Naive thymus-derived CD4-positive, alpha-beta T cell (primary cell): Measurements from ENCODE around the gene PRR5L. TPM values are rescaled to one million over a fixed set of nuclear protein-coding genes. Genes with fewer than 3 reads are reported as not detected.

Source experiments
- ATAC-seq: fragments of 150-1000 bp; cut with Tn5 transposase; 2 replicates; pipeline ENCODE4 v1.10.0; 2021; ENCODE audit warnings: mild to moderate bottlenecking, moderate library complexity
- CTCF ChIA-PET: fragments of 350-600 bp; sonication (Branson Sonifier 250); formaldehyde crosslinking; loops from one replicate; lab custom pipeline; 2021; ENCODE audit warnings: antibody characterized with exemption; lab: Charles Lee
- POLR2A ChIA-PET: fragments of 350-600 bp; sonication (Branson Sonifier 250); formaldehyde crosslinking; loops from one replicate; lab custom pipeline; 2021; ENCODE audit warnings: antibody characterized with exemption, inconsistent platforms; lab: Charles Lee
- DNase-seq, 9 donors: peaks; one replicate each; pipeline versions ENCODE4 v3.0.0 to v3.0.0-alpha.2; 2020 to 2022; ENCODE audit warnings: mixed read lengths in 1 of 9
- H3K27ac ChIP-seq: one replicate; pipeline ENCODE4 v1.7.0; 2013; ENCODE audit warnings: mild to moderate bottlenecking, low read depth, low read length, moderate library complexity
- H3K27me3 ChIP-seq, 2 donors: one replicate each; pipeline ENCODE4 v1.7.0; 2013; ENCODE audit warnings: low read length in 2 of 2, mild to moderate bottlenecking in 2 of 2, moderate library complexity in 2 of 2; ENCODE audit not compliant: control insufficient read depth in 2 of 2, insufficient read depth in 2 of 2
- H3K36me3 ChIP-seq, 3 experiments: 1 replicate in 2 of 3; 2 replicates in 1 of 3; pipeline ENCODE4 v1.7.0; 2013; ENCODE audit warnings: low read length in 3 of 3, mild to moderate bottlenecking in 3 of 3, moderate library complexity in 1 of 3; ENCODE audit not compliant: insufficient read depth in 3 of 3, control insufficient read depth in 2 of 3
- H3K4me1 ChIP-seq, 2 donors: one replicate each; pipeline ENCODE4 v1.7.0; 2013; ENCODE audit warnings: low read length in 2 of 2, mild to moderate bottlenecking in 2 of 2, moderate library complexity in 1 of 2; ENCODE audit not compliant: control insufficient read depth in 2 of 2, insufficient read depth in 2 of 2
- H3K4me3 ChIP-seq: 2 replicates; pipeline ENCODE4 v1.7.0; 2013; ENCODE audit warnings: mild to moderate bottlenecking, low read length
- H3K9me3 ChIP-seq, 3 experiments: 1 replicate in 2 of 3; 2 replicates in 1 of 3; pipeline ENCODE4 v1.7.0; 2013; ENCODE audit warnings: low read length in 3 of 3; ENCODE audit not compliant: control insufficient read depth in 2 of 3
- H3K27ac Mint-ChIP-seq, 9 donors: one replicate each; pipeline ENCODE4 v1.8.0; 2020 to 2022; ENCODE audit warnings: mixed read lengths in 9 of 9, mild to moderate bottlenecking in 8 of 9, moderate library complexity in 5 of 9, inconsistent platforms in 2 of 9
- H3K27me3 Mint-ChIP-seq, 5 donors: one replicate each; pipeline ENCODE4 v1.8.0; 2021 to 2022; ENCODE audit warnings: mixed read lengths in 5 of 5, mild to moderate bottlenecking in 1 of 5
- H3K36me3 Mint-ChIP-seq, 5 donors: one replicate each; pipeline ENCODE4 v1.8.0; 2020 to 2022; ENCODE audit warnings: mixed read lengths in 5 of 5, mild to moderate bottlenecking in 3 of 5, inconsistent platforms in 1 of 5
- H3K4me1 Mint-ChIP-seq, 7 donors: one replicate each; pipeline ENCODE4 v1.8.0; 2020 to 2022; ENCODE audit warnings: mixed read lengths in 7 of 7, mild to moderate bottlenecking in 3 of 7, inconsistent platforms in 1 of 7
- H3K4me3 Mint-ChIP-seq, 10 donors: one replicate each; pipeline ENCODE4 v1.8.0; 2020 to 2022; ENCODE audit warnings: mild to moderate bottlenecking in 10 of 10, mixed read lengths in 10 of 10, moderate library complexity in 6 of 10, inconsistent platforms in 2 of 10
- H3K9me3 Mint-ChIP-seq, 11 donors: one replicate each; pipeline ENCODE4 v1.8.0; 2020 to 2022; ENCODE audit warnings: mixed read lengths in 11 of 11, mild to moderate bottlenecking in 4 of 11, inconsistent platforms in 1 of 11, moderate library complexity in 1 of 11
- intact Hi-C, 2 donors: fragments of 100-400 bp; cut with micrococcal nuclease; formaldehyde crosslinking; loops; one replicate each; pipeline ENCODE4 v1.15.1; 2023
- polyA plus RNA-seq, 2 donors: library from polyadenylated mRNA; unstranded; fragments of 300-500 nt; fragmentation: Illumina TruSeq; gene quantifications; one replicate each; pipeline ENCODE4 v1.2.3, GENCODE V29; 2021
- total RNA-seq, 6 experiments: library from RNA in 5 of 6; stranded (reverse) in 5 of 6; gene quantifications; 1 replicate in 5 of 6; 2 replicates in 1 of 6; pipeline ENCODE4 v1.2.3 and lab custom pipeline; 2021 to 2026

Gene PRR5L
- total and polyA plus RNA-seq, 7 experiments from 2014 or later: 0.10 to 47.6 (median 2.6) TPM

DNA sequence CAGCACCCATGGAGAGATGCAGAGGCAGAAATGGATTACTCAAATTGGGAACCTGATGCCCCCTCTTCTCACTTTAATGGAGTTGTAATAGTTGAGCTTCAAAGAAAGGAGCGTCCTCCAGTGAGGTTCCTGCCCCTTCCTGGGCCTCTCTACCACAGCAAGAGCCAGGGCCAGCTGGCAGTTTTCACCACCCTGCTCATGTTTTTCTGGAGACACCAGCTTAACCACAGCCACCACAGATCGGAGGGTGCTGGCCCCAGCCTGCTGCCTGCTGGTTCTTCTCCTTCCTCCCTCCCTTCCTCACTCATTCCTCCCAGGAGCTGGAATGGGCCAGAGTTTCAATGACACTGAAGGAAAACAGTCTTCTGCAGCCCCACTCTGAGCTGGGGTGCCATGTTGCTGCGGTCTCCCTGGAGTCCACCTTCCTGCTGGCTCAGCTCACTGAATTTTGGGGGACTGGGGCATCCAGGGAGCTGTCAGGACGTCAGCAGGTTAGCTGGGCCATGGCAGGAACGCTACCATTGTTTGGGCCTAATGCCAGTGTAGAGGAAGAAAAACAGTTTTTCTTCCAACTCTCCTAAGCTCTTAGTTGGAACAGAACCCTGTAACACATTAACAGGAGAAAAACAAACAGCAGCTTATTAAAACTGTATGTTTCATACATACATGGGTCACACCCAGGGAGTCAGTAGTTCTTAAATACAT is 156.3 kb downstream of the PRR5L start:
- peaks cover 0 to 14% (median 0%) of the 10 kb centered on the region in 3 experiments for H3K36me3 ChIP-seq
- Mint-ChIP-seq H3K27me3 (no peaks in the 10 kb centered on the region), H3K4me3 (peak overlapping the region in 7 of 10 donors; percentile 12 to 80 (median 24)), H3K27ac (peak overlapping the region in 5 of 9 donors; percentile 7 to 76 (median 32)), H3K4me1 (peaks cover 24 to 49% (median 42%) of the 10 kb centered on the region in 7 donors), H3K36me3 (peaks cover 0 to 22% (median 0%) of the 10 kb centered on the region in 5 donors), H3K9me3 (peaks cover 0 to 2% (median 0%) of the 10 kb centered on the region in 11 donors)
- ChIA-PET CTCF (no interaction called here), POLR2A (no interaction called here)
- intact Hi-C loops: loop anchor here in 1 of 2 donors (5.0 kb wide), 1 partner anchor 45 kb away; no protein-coding TSS in a partner anchor
- ATAC-seq: peak; percentile 30
- no peak for DNase-seq
- H3K27me3 ChIP-seq: no peaks in the 10 kb centered on the region
- H3K4me1 ChIP-seq: peaks cover 28 to 41% of the 10 kb centered on the region in 2 donors
- H3K4me3 ChIP-seq: no peak overlapping the region
- H3K9me3 ChIP-seq: no peaks in the 10 kb centered on the region
- no peak overlapping the region for H3K27ac ChIP-seq

DNA sequence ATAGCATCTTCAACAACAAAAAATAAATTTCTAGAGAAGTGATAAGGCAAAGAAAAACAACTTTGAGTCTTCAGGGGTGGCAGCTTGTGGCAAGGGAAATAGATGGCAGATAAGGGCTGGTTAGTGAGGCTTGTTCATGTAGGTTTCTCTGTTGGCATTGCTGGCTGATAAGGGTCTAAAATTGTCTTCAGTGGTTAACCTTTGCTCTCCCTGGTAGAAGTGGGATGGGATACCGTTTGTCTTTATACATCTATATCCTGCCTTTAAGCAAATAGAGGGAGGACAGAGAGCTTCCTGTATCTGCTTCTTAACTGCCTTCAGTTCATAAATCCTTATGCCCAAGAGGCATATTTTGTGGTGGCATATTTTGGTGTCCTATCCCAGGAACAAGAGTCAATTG is 156.9 kb downstream of the PRR5L start:
- Histone ChIP-seq H3K36me3 (peaks cover 0 to 9% (median 0%) of the 10 kb centered on the region in 3 experiments), H3K9me3 (no peaks in the 10 kb centered on the region), H3K4me1 (peaks cover 28 to 41% of the 10 kb centered on the region in 2 donors), H3K27ac (no peak overlapping the region), H3K27me3 (no peaks in the 10 kb centered on the region), H3K4me3 (no peak overlapping the region)
- H3K9me3 Mint-ChIP-seq: peaks cover 0 to 2% (median 0%) of the 10 kb centered on the region in 11 donors
- POLR2A ChIA-PET: no interaction called here
- peak overlapping the region in 5 of 10 donors; percentile 1 to 23 (median 4) for H3K4me3 Mint-ChIP-seq
- ATAC-seq (no peak), DNase-seq (no peak)
- intact Hi-C loops: loop anchor here in 1 of 2 donors (5.0 kb wide), 1 partner anchor 46 kb away; no protein-coding TSS in a partner anchor
- CTCF ChIA-PET: no interaction called here
- H3K36me3 Mint-ChIP-seq: peaks cover 0 to 22% (median 0%) of the 10 kb centered on the region in 5 donors
- peak overlapping the region in 7 of 9 donors; percentile 12 to 76 (median 39) for H3K27ac Mint-ChIP-seq
- H3K27me3 Mint-ChIP-seq: no peaks in the 10 kb centered on the region
- H3K4me1 Mint-ChIP-seq: peaks cover 24 to 49% (median 42%) of the 10 kb centered on the region in 7 donors

DNA sequence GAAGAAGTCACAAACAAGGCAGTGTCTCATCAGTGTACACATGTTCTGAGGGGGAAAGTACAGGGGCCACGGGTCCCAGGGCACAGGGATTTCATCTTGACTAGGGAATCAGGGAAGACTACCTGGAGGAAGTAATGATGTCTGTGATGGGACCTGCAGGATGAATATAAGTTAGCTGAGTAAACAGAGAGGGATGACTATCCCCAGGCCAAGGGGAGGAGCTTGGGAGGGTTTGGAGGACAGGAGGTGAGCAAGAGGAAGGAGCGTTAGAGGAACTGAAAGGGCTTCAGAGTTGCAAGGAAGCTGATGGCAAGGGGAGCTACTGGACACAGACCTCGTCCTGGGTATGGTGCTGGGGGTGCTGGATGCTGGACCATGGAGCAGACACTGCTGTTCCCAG is 157.6 kb downstream of the PRR5L start:
- peaks cover 0 to 9% (median 0%) of the 10 kb centered on the region in 3 experiments for H3K36me3 ChIP-seq
- peak overlapping the region in 3 of 9 donors; percentile 11 to 26 (median 16) for H3K27ac Mint-ChIP-seq

DNA sequence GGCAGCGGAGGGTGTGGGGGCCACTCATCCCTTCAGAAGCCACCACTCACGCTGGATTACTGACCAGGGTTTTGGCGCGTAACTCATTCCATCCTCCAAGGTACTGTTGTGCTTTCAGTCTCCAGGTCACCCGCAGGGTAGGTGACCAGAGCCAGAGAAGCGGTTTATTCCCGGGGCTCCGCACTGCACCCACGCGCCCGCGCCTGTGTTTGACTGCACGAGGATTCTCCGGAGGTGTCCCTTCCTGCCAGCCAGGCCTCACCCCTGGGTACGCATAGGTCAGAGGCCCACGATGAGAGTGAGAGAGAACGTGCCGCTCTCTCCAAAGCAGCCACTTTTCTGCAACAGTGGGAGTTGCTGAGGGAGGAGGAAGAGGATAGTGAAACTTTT is 158.5 kb downstream of the PRR5L start:
- ATAC-seq (no peak), DNase-seq (no peak)
- Mint-ChIP-seq H3K9me3 (peaks cover 0 to 2% (median 0%) of the 10 kb centered on the region in 11 donors), H3K36me3 (peaks cover 0 to 16% (median 0%) of the 10 kb centered on the region in 5 donors), H3K4me1 (peaks cover 22 to 48% (median 42%) of the 10 kb centered on the region in 7 donors), H3K27ac (no peak overlapping the region), H3K4me3 (no peak overlapping the region), H3K27me3 (no peaks in the 10 kb centered on the region)
- ChIA-PET CTCF (no interaction called here), POLR2A (no interaction called here)
- peaks cover 28 to 41% of the 10 kb centered on the region in 2 donors for H3K4me1 ChIP-seq
- intact Hi-C loops: loop anchor here in 1 of 2 donors (5.0 kb wide), 1 partner anchor 47 kb away; no protein-coding TSS in a partner anchor
- H3K4me3 ChIP-seq: no peak overlapping the region
- no peaks in the 10 kb centered on the region for H3K9me3 ChIP-seq
- H3K27me3 ChIP-seq: no peaks in the 10 kb centered on the region
- no peak overlapping the region for H3K27ac ChIP-seq
- peaks cover 0 to 9% (median 0%) of the 10 kb centered on the region in 3 experiments for H3K36me3 ChIP-seq

More for the DNA sequence above, 157.6 kb downstream of the PRR5L start:
- peaks cover 0 to 2% (median 0%) of the 10 kb centered on the region in 11 donors for H3K9me3 Mint-ChIP-seq
- no peaks in the 10 kb centered on the region for H3K27me3 Mint-ChIP-seq
- H3K36me3 Mint-ChIP-seq: peaks cover 0 to 20% (median 0%) of the 10 kb centered on the region in 5 donors
- Histone ChIP-seq H3K27ac (no peak overlapping the region), H3K27me3 (no peaks in the 10 kb centered on the region), H3K4me3 (no peak overlapping the region), H3K4me1 (peaks cover 28 to 41% of the 10 kb centered on the region in 2 donors), H3K9me3 (no peaks in the 10 kb centered on the region)
- no peak for DNase-seq
- H3K4me3 Mint-ChIP-seq: no peak overlapping the region
- ChIA-PET CTCF (no interaction called here), POLR2A (no interaction called here)
- ATAC-seq: peak; percentile 67
- intact Hi-C loops: loop anchor here in 1 of 2 donors (5.0 kb wide), 1 partner anchor 46 kb away; no protein-coding TSS in a partner anchor
- H3K4me1 Mint-ChIP-seq: peaks cover 24 to 48% (median 42%) of the 10 kb centered on the region in 7 donors

DNA sequence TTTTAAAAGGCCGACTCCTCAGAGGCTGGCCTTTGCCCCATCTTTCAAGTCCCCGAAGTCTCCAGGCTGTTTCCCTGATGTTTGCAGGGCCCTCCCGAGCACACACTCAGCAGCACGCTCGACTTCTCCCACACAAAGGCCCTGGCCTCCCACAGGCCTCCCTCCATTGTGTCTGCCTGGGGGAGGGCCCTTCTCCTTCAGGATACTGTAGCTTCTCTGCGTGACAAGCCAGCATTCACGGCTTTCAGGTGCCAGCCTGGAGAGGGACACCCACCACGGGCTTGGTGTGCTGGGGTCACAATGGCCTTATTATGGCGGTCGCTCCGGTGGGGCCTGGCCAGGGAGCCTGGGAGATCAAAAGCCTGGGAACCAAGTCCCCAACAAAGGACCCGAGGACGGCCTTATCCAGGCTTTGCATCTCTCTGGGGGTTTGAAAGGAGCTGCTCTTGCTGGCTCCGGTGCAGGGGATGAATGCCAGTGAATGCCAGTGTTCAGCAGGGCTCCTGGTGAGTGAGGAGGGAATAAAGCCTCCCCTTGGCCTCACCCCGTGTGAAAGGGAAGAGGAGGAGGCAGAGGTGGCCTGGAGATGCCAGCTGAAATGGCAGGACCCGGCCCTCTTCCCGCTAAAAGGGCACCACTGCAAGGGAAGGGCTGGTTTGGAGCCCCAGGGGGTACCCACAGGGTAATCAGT is 159.0 kb downstream of the PRR5L start:
- no peak overlapping the region for H3K27ac Mint-ChIP-seq
- H3K36me3 Mint-ChIP-seq: peaks cover 0 to 12% (median 0%) of the 10 kb centered on the region in 5 donors
- intact Hi-C loops: loop anchor here in 1 of 2 donors (5.0 kb wide), 1 partner anchor 48 kb away; no protein-coding TSS in a partner anchor
- no peak overlapping the region for H3K4me3 Mint-ChIP-seq
- no peaks in the 10 kb centered on the region for H3K9me3 Mint-ChIP-seq
- POLR2A ChIA-PET: no interaction called here
- Histone ChIP-seq H3K36me3 (peaks cover 0 to 9% (median 0%) of the 10 kb centered on the region in 3 experiments), H3K4me1 (peaks cover 28 to 37% of the 10 kb centered on the region in 2 donors), H3K4me3 (no peak overlapping the region), H3K27ac (no peak overlapping the region), H3K9me3 (no peaks in the 10 kb centered on the region), H3K27me3 (no peaks in the 10 kb centered on the region)
- CTCF ChIA-PET: no interaction called here
- DNase-seq: no peak
- no peak for ATAC-seq
- no peaks in the 10 kb centered on the region for H3K27me3 Mint-ChIP-seq
- peaks cover 17 to 43% (median 37%) of the 10 kb centered on the region in 7 donors for H3K4me1 Mint-ChIP-seq

DNA sequence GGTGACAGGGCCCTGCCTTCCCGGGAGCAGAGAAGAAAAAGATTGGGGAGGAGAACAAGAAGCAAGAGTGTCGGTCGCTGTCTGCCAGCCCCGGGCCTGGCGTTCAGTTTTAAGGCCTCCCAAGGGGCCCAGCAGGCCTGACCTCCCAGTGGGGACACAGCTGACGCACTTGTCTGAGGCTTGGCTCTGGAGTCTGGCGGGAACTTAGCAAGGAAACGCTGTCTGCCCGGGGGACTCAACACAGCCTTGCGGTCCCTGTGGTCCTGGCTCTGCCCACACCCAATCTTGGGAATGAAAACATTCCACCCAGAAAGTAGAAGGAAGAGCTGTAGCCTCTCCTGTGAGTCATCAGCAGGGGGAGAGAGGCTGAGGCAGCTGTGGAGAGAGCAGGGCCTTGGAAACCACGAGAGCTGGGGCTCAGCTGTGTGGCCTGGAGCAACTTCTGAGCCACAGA is 159.6 kb downstream of the PRR5L start:
- H3K27ac Mint-ChIP-seq: peak overlapping the region in 1 of 9 donors; percentile 60

More for the DNA sequence above, 159.6 kb downstream of the PRR5L start:
- ATAC-seq (no peak), DNase-seq (no peak)
- H3K27me3 Mint-ChIP-seq: no peaks in the 10 kb centered on the region
- H3K4me1 Mint-ChIP-seq: peaks cover 11 to 40% (median 31%) of the 10 kb centered on the region in 7 donors
- ChIA-PET POLR2A (no interaction called here), CTCF (no interaction called here)
- H3K4me3 Mint-ChIP-seq: no peak overlapping the region
- no peaks in the 10 kb centered on the region for H3K9me3 ChIP-seq
- H3K4me1 ChIP-seq: peaks cover 25 to 31% of the 10 kb centered on the region in 2 donors
- H3K36me3 ChIP-seq: peaks cover 0 to 9% (median 0%) of the 10 kb centered on the region in 3 experiments
- no peaks in the 10 kb centered on the region for H3K27me3 ChIP-seq
- peaks cover 0 to 12% (median 0%) of the 10 kb centered on the region in 5 donors for H3K36me3 Mint-ChIP-seq
- intact Hi-C loops: no loop called here
- no peaks in the 10 kb centered on the region for H3K9me3 Mint-ChIP-seq
- H3K27ac ChIP-seq: no peak overlapping the region
- H3K4me3 ChIP-seq: no peak overlapping the region
